Erythroblast (primary cell): ENCODE data around the gene ITGB3BP.

ENCODE experiments used
- GATA1 ChIP-seq: IDR thresholded peaks from 2 replicates; pipeline ENCODE4 v1.6.1; 2011; ENCODE audit warnings: low read depth, mild to moderate bottlenecking, control low read depth, low read length, moderate library complexity
- POLR2A ChIP-seq: IDR thresholded peaks from 2 replicates; pipeline ENCODE4 v1.6.1; 2011; ENCODE audit warnings: mild to moderate bottlenecking, low read length

DNA sequence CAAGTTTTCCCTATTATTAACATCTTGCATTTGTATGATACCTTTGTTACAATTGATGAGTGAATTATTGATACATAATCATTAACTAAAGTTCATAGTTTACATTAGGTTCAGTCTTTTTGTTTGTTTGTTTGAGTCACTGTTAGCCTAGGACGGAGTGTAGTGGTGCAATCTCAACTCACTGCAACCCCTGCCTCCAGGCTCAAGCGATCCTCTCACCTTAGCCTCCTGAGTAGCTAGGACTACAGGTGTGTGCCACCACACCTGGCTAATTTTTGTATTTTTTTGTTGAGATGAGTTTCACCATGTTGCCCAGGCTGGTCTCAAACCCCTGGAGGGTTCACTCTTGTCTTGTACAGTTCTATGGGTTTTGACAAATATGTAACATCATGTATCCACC, 36.3 kb upstream of the ITGB3BP start:
- TF ChIP-seq POLR2A: no peak
- TF ChIP-seq GATA1: no peak
